Measurements from ENCODE around the gene CLEC16A.

Gene CLEC16A

GRCh38 chr16:11200592-11200991 is 256.2 kb downstream of the CLEC16A start:
- H3K27ac ChIP-seq = no peak overlapping the region
- TF ChIP-seq, protein P1, sequence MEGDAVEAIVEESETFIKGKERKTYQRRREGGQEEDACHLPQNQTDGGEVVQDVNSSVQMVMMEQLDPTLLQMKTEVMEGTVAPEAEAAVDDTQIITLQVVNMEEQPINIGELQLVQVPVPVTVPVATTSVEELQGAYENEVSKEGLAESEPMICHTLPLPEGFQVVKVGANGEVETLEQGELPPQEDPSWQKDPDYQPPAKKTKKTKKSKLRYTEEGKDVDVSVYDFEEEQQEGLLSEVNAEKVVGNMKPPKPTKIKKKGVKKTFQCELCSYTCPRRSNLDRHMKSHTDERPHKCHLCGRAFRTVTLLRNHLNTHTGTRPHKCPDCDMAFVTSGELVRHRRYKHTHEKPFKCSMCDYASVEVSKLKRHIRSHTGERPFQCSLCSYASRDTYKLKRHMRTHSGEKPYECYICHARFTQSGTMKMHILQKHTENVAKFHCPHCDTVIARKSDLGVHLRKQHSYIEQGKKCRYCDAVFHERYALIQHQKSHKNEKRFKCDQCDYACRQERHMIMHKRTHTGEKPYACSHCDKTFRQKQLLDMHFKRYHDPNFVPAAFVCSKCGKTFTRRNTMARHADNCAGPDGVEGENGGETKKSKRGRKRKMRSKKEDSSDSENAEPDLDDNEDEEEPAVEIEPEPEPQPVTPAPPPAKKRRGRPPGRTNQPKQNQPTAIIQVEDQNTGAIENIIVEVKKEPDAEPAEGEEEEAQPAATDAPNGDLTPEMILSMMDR (conservative IDR thresholded peaks at IDR 0.05) = no peak

- TF ChIP-seq, protein P1 (conservative IDR thresholded peaks at IDR 0.05) = no peak
- H3K27ac ChIP-seq = no peak overlapping the region
These were observed 257.3 kb downstream of the CLEC16A start for GRCh38 chr16:11201498-11202259.

DNA sequence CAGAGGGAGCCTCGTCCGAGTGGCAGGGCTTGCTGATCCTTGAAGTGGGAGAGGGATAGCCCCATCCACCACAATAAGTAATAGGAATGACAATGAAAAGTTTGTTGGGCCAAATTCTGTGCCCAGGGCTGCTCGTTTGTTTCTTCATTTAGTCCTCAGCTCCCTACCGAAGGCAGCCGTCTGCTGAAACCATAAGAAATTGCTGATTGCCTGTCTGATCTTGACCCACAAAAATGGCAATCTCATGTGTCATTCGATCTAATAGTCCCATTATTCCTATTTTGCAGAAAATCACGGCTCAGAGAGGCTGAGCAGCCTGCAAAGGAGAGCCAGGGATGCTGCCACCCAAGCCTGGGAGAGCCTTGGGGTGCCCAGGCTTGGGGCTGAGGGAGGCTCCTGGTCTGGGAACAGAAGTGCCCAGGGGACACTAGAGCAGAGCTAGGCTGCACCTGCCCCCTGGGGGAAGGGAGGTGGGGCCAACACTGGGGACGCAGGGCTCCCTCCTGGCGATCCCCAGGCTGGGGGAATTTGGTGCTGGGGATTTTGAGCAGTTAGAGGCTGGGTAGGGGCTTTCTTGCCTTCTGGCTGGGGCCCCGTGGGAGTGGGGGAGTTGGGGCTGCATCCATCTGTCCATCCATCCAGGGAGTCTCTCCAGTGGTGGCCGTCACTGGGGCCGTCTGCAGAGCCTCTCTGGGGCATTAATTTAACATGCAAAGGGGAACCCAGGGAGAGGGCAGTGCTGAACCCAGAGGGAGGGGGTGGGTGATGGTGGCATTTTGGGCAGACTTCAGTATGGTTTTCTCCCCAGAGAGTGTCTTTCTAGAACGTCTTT is 258.1 kb downstream of the CLEC16A start:
- H3K27ac ChIP-seq = no peak overlapping the region
- TF ChIP-seq, protein P1 (conservative IDR thresholded peaks at IDR 0.05) = no peak

DNA sequence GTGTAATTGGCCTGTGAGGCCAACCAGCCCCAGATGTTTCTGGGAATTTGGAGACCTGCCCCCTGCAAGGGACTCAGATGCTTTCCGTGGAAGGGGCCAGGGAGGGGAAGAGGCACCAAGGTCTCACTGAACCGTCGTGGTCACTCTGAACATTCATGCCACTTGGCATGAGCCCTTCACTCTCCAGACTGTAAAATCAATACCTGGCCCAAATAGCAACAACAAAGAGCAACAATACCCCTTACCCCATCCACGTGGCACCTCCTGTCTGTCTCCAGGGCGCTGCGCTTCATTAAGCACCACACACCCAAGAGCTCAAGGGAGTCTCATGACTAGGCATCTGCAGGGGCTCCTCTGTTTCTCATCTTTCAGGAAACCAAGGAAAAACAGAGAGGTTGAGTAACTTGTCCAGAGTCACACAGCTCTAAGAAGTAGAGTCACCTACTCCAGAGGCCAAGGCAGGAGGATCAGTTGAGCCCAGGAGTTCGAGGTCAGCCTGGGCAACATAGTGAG is 258.8 kb downstream of the CLEC16A start:
- H3K27ac ChIP-seq = no peak overlapping the region
- TF ChIP-seq, protein P1 (conservative IDR thresholded peaks at IDR 0.05) = no peak

DNA sequence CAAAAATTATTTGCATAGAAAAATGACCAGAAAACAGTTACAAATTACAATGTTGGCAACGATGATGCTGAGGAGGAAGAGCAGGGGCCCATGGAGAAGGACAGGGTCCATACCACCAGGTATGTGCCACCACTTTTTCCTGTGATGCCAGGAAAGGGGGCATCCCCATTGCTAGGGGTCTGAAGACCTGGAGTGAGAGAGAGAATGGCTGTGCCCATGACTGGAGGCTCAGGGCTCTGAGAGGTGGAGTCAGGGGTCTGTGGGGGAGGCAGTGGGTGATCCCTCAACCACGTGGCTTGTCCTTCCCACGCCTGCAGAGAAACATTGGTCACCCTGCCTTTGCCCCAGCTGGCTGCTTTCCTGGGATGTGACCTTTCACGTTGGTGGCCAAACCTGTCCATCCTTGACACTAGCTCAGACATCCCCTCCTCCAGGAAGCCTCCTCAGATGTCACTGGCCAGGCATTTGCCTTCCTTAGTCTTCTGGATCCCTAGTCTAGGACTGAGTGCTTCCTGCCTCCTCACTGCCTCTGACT is 260.2 kb downstream of the CLEC16A start:
- TF ChIP-seq, protein P1 (conservative IDR thresholded peaks at IDR 0.05) = no peak
- no peak overlapping the region for H3K27ac ChIP-seq

- TF ChIP-seq, protein P1 (conservative IDR thresholded peaks at IDR 0.05) = no peak
- H3K27ac ChIP-seq = no peak overlapping the region
These were observed 260.8 kb downstream of the CLEC16A start for GRCh38 chr16:11205065-11205699.
